Activated CD4-positive, alpha-beta memory T cell treated with anti-CD3 and anti-CD28 coated beads, Interleukin-2, amount 10 ng/mL, durations not matched to agents 7 days and 5 days (primary cell): ENCODE measurements around the gene MAN2B2. TPM values are rescaled to one million over a fixed set of nuclear protein-coding genes. Genes with fewer than 3 reads are reported as not detected.

Experiments used
- CTCF ChIA-PET: fragments of 350-600 bp; sonication (Branson Sonifier 250); formaldehyde crosslinking; loops from one replicate; lab custom pipeline; 2021; ENCODE audit warnings: antibody characterized with exemption, inconsistent platforms; lab: Charles Lee
- POLR2A ChIA-PET: fragments of 350-600 bp; sonication (Branson Sonifier 250); formaldehyde crosslinking; loops from one replicate; lab custom pipeline; 2021; ENCODE audit warnings: antibody characterized with exemption; lab: Charles Lee
- DNase-seq: peaks from one replicate; pipeline ENCODE4 v3.0.0-alpha.2; 2020
- H3K27ac Mint-ChIP-seq: one replicate; pipeline ENCODE4 v1.8.0; 2021; ENCODE audit warnings: mild to moderate bottlenecking, mixed read lengths
- H3K27me3 Mint-ChIP-seq: one replicate; pipeline ENCODE4 v1.8.0; 2021; ENCODE audit warnings: mixed read lengths
- H3K36me3 Mint-ChIP-seq: one replicate; pipeline ENCODE4 v1.8.0; 2021; ENCODE audit warnings: low read depth, mixed read lengths
- H3K4me1 Mint-ChIP-seq: one replicate; pipeline ENCODE4 v1.8.0; 2021; ENCODE audit warnings: mixed read lengths
- H3K4me3 Mint-ChIP-seq: one replicate; pipeline ENCODE4 v1.8.0; 2021; ENCODE audit warnings: mild to moderate bottlenecking, mixed read lengths
- H3K9me3 Mint-ChIP-seq: one replicate; pipeline ENCODE4 v1.8.0; 2021; ENCODE audit warnings: mixed read lengths
- total RNA-seq, 2 experiments: library from RNA; stranded (reverse); gene quantifications; one replicate each; pipeline ENCODE4 v1.2.3, GENCODE V29; 2021

MAN2B2 gene
- total RNA-seq, 2 experiments from 2014 or later: 34.8 to 36.3 TPM

- CTCF ChIA-PET: no interaction called here
- H3K27me3 Mint-ChIP-seq: peaks cover 61% of the 10 kb centered on the region
Observed at GRCh38 chr4:6563935-6564645, 10.9 kb upstream of the MAN2B2 start.

GRCh38 chr4:6565691-6566390, 9.1 kb upstream of the MAN2B2 start:
- no peak for DNase-seq
- Mint-ChIP-seq H3K9me3 (no peaks in the 10 kb centered on the region), H3K4me3 (no peak overlapping the region), H3K27ac (no peak overlapping the region), H3K4me1 (peaks cover 5% of the 10 kb centered on the region), H3K36me3 (no peaks in the 10 kb centered on the region), H3K27me3 (peaks cover 49% of the 10 kb centered on the region)
- ChIA-PET CTCF (no interaction called here), POLR2A (no interaction called here)

More at GRCh38 chr4:6563935-6564645, 10.9 kb upstream of the MAN2B2 start:
- POLR2A ChIA-PET: interaction anchor here (0.7 kb wide), 1 partner anchor 11 kb away, joined by 3 read pairs; the partner anchor contains the start of gene MAN2B2
- H3K27ac Mint-ChIP-seq: no peak overlapping the region
- peaks cover 5% of the 10 kb centered on the region for H3K4me1 Mint-ChIP-seq
- DNase-seq: no peak
- H3K9me3 Mint-ChIP-seq: no peaks in the 10 kb centered on the region
- H3K4me3 Mint-ChIP-seq: no peak overlapping the region
- H3K36me3 Mint-ChIP-seq: no peaks in the 10 kb centered on the region

- no peak for DNase-seq
- CTCF ChIA-PET: no interaction called here
Observed at GRCh38 chr4:6566391-6567190, 8.4 kb upstream of the MAN2B2 start.

GRCh38 chr4:6567218-6567617, 7.8 kb upstream of the MAN2B2 start:
- ChIA-PET CTCF (no interaction called here), POLR2A (no interaction called here)
- Mint-ChIP-seq H3K9me3 (no peaks in the 10 kb centered on the region), H3K36me3 (no peaks in the 10 kb centered on the region), H3K4me1 (peaks cover 2% of the 10 kb centered on the region), H3K27me3 (peaks cover 40% of the 10 kb centered on the region), H3K27ac (no peak overlapping the region), H3K4me3 (no peak overlapping the region)
- no peak for DNase-seq

More at GRCh38 chr4:6566391-6567190, 8.4 kb upstream of the MAN2B2 start:
- Mint-ChIP-seq H3K4me3 (no peak overlapping the region), H3K9me3 (no peaks in the 10 kb centered on the region), H3K27ac (no peak overlapping the region), H3K4me1 (peaks cover 2% of the 10 kb centered on the region), H3K27me3 (peaks cover 44% of the 10 kb centered on the region), H3K36me3 (no peaks in the 10 kb centered on the region)
- POLR2A ChIA-PET: no interaction called here

GRCh38 chr4:6568148-6568547, 6.8 kb upstream of the MAN2B2 start:
- H3K36me3 Mint-ChIP-seq: no peaks in the 10 kb centered on the region
- H3K27ac Mint-ChIP-seq: no peak overlapping the region
- H3K9me3 Mint-ChIP-seq: no peaks in the 10 kb centered on the region
- POLR2A ChIA-PET: no interaction called here
- H3K27me3 Mint-ChIP-seq: peaks cover 36% of the 10 kb centered on the region
- CTCF ChIA-PET: interaction anchor here (0.7 kb wide), 1 partner anchor 236 kb away, joined by 4 read pairs; no protein-coding TSS in a partner anchor
- H3K4me3 Mint-ChIP-seq: no peak overlapping the region
- DNase-seq: no peak
- H3K4me1 Mint-ChIP-seq: peaks cover 2% of the 10 kb centered on the region

- H3K27me3 Mint-ChIP-seq: peaks cover 36% of the 10 kb centered on the region
- H3K27ac Mint-ChIP-seq: no peak overlapping the region
- H3K4me3 Mint-ChIP-seq: no peak overlapping the region
- POLR2A ChIA-PET: no interaction called here
- peaks cover 2% of the 10 kb centered on the region for H3K4me1 Mint-ChIP-seq
- DNase-seq: no peak
- CTCF ChIA-PET: no interaction called here
- H3K9me3 Mint-ChIP-seq: no peaks in the 10 kb centered on the region
- H3K36me3 Mint-ChIP-seq: no peaks in the 10 kb centered on the region
Observed at GRCh38 chr4:6568689-6569332, 6.2 kb upstream of the MAN2B2 start.

GRCh38 chr4:6571608-6572007, 3.4 kb upstream of the MAN2B2 start:
- POLR2A ChIA-PET: no interaction called here
- DNase-seq: no peak
- H3K4me1 Mint-ChIP-seq: peaks cover 14% of the 10 kb centered on the region
- CTCF ChIA-PET: no interaction called here
- H3K9me3 Mint-ChIP-seq: no peaks in the 10 kb centered on the region
- H3K27me3 Mint-ChIP-seq: peaks cover 14% of the 10 kb centered on the region
- no peak overlapping the region for H3K4me3 Mint-ChIP-seq
- no peaks in the 10 kb centered on the region for H3K36me3 Mint-ChIP-seq
- H3K27ac Mint-ChIP-seq: no peak overlapping the region

- Mint-ChIP-seq H3K4me3 (no peak overlapping the region), H3K4me1 (peaks cover 19% of the 10 kb centered on the region), H3K27ac (no peak overlapping the region), H3K27me3 (peaks cover 9% of the 10 kb centered on the region), H3K36me3 (peaks cover 16% of the 10 kb centered on the region), H3K9me3 (no peaks in the 10 kb centered on the region)
- ChIA-PET POLR2A (interaction anchor here (1.2 kb wide), 1 partner anchor 12 kb away, joined by 3 read pairs; no protein-coding TSS in a partner anchor), CTCF (interaction anchor here (0.7 to 1.1 kb wide), 3 partner anchors 27 to 246 kb away, joined by 3 read pairs; no protein-coding TSS in a partner anchor)
- DNase-seq: no peak
Observed at GRCh38 chr4:6573551-6573950, 1.4 kb upstream of the MAN2B2 start.

GRCh38 chr4:6573986-6574746, 823 bp upstream of the MAN2B2 start:
- Mint-ChIP-seq H3K36me3 (peaks cover 20% of the 10 kb centered on the region), H3K27me3 (peaks cover 9% of the 10 kb centered on the region), H3K27ac (peak overlapping the region; percentile 61), H3K4me3 (peak overlapping the region; percentile 79), H3K4me1 (peaks cover 19% of the 10 kb centered on the region), H3K9me3 (no peaks in the 10 kb centered on the region)
- ChIA-PET POLR2A (interaction anchor here (0.7 to 1.6 kb wide), 12 partner anchors 10 to 335 kb away, joined by 3 to 8 read pairs (median 4); partner anchors contain the start of genes MRFAP1 and MRFAP1L1), CTCF (interaction anchor here (0.9 to 1.9 kb wide), 6 partner anchors 24 to 127 kb away, joined by 3 to 7 read pairs (median 3); partner anchors contain the start of gene MRFAP1)
- DNase-seq: no peak

- H3K4me1 Mint-ChIP-seq: peaks cover 19% of the 10 kb centered on the region
- ChIA-PET POLR2A (interaction anchor here (1.0 to 1.6 kb wide), 5 partner anchors 11 to 333 kb away, joined by 3 to 6 read pairs (median 4); no protein-coding TSS in a partner anchor), CTCF (interaction anchor here (0.9 to 1.9 kb wide), 2 partner anchors 65 to 99 kb away, joined by 4 to 7 read pairs; partner anchors contain the start of gene MRFAP1)
- no peaks in the 10 kb centered on the region for H3K9me3 Mint-ChIP-seq
- H3K36me3 Mint-ChIP-seq: peaks cover 35% of the 10 kb centered on the region
- peak overlapping the region; percentile 78 for H3K27ac Mint-ChIP-seq
- DNase-seq: no peak
- H3K4me3 Mint-ChIP-seq: peak overlapping the region; percentile 83
- peaks cover 9% of the 10 kb centered on the region for H3K27me3 Mint-ChIP-seq
Observed at GRCh38 chr4:6575503-6576240, 683 bp downstream of the MAN2B2 start.

GRCh38 chr4:6576512-6576911, 1.5 kb downstream of the MAN2B2 start:
- peaks cover 19% of the 10 kb centered on the region for H3K4me1 Mint-ChIP-seq
- CTCF ChIA-PET: no interaction called here
- POLR2A ChIA-PET: no interaction called here
- no peak for DNase-seq
- peaks cover 6% of the 10 kb centered on the region for H3K27me3 Mint-ChIP-seq
- H3K4me3 Mint-ChIP-seq: peak overlapping the region; percentile 60
- H3K36me3 Mint-ChIP-seq: peaks cover 44% of the 10 kb centered on the region
- no peak overlapping the region for H3K27ac Mint-ChIP-seq
- no peaks in the 10 kb centered on the region for H3K9me3 Mint-ChIP-seq
